HCT116 (cell line): ENCODE data around the gene PLA2G4B. TPM values are rescaled to one million over a fixed set of nuclear protein-coding genes. Genes with fewer than 3 reads are reported as not detected.

Experiments used
- ATAC-seq: fragments of 200-7000 bp; cut with Tn5 transposase; 2 replicates; pipeline ENCODE4 v1.9.1; 2020; ENCODE audit warnings: mild to moderate bottlenecking, moderate library complexity
- BruUV-seq: library from RNA; stranded (reverse); fragments of 400-500 nt; replicated peaks from 2 replicates; lab custom pipeline; 2021; lab: Mats Ljungman, UMichigan
- CTCF ChIA-PET: fragments of 300-600 bp; sonication (Branson Sonifier 250); formaldehyde crosslinking; loops from one replicate; lab custom pipeline; 2021; ENCODE audit warnings: antibody characterized with exemption; lab: Charles Lee
- POLR2A ChIA-PET: fragments of 300-600, 350-600 bp; sonication (Branson Sonifier 250); formaldehyde crosslinking; loops from one replicate; lab custom pipeline; 2021; ENCODE audit warnings: antibody characterized with exemption; lab: Charles Lee
- RAD21 ChIA-PET, 2 experiments: fragments of 300-600 bp; sonication (Branson Sonifier 250); formaldehyde crosslinking; loops; one replicate each; lab custom pipeline; 2023; ENCODE audit warnings: low total read pairs in 2 of 2; ENCODE audit not compliant: uncharacterized antibody in 2 of 2, unreplicated experiment in 2 of 2, low non-redundant PET in 1 of 2; lab: Charles Lee
- DNase-seq: peaks from one replicate; pipeline ENCODE4 v3.0.0-alpha.2; 2010; ENCODE audit warnings: low read depth, low spot score
- H2AFZ ChIP-seq: fragments of 200-600 bp; shearing (Covaris generic), sonication (generic); 2 replicates; pipeline ENCODE4 v1.6.1; 2017; ENCODE audit warnings: low read depth, mixed run types, mixed read lengths, antibody characterized with exemption, low read length; ENCODE audit not compliant: poor library complexity, severe bottlenecking
- H3K27ac ChIP-seq: 2 replicates; pipeline ENCODE4 v1.5.1; 2012; ENCODE audit warnings: low read depth, low read length
- H3K27me3 ChIP-seq: fragments of 200-600 bp; sonication (generic); 2 replicates; pipeline ENCODE4 v1.6.1; 2016; ENCODE audit warnings: mixed run types, low read length, mixed read lengths; ENCODE audit not compliant: insufficient read depth
- H3K36me3 ChIP-seq, 2 experiments: fragments of 200-500 bp in 1 of 2; fragments of 200-600 bp in 1 of 2; sonication (Bioruptor generic) in 1 of 2; sonication (generic) in 1 of 2; 2 replicates each; pipeline versions ENCODE4 v1.5.1 to v1.6.1; 2014 to 2016; ENCODE audit warnings: low read length in 2 of 2, inconsistent platforms in 1 of 2, mixed read lengths in 1 of 2, mixed run types in 1 of 2; ENCODE audit not compliant: insufficient read depth in 2 of 2, control insufficient read depth in 1 of 2
- H3K4me1 ChIP-seq, 2 experiments: fragments of 200-600 bp in 1 of 2; sonication (generic) in 1 of 2; 2 replicates each; pipeline versions ENCODE4 v1.5.1 to v1.6.1; 2012 to 2017; ENCODE audit warnings: low read length in 2 of 2, inconsistent platforms in 1 of 2, mild to moderate bottlenecking in 1 of 2, mixed read lengths in 1 of 2, mixed run types in 1 of 2, moderate library complexity in 1 of 2; ENCODE audit not compliant: insufficient read depth in 2 of 2, control insufficient read depth in 1 of 2
- H3K4me2 ChIP-seq: fragments of 200-600 bp; sonication (generic); 2 replicates; pipeline ENCODE4 v1.6.1; 2017; ENCODE audit warnings: mixed run types, low read length, mixed read lengths
- H3K4me3 ChIP-seq, 2 experiments: fragments of 200-600 bp in 1 of 2; sonication (generic) in 1 of 2; replicated peaks in 1 of 2; 2 replicates each; pipeline ENCODE4 v1.5.1; 2011 to 2016; ENCODE audit warnings: low read length in 2 of 2, control low read depth in 1 of 2, low read depth in 1 of 2, mild to moderate bottlenecking in 1 of 2, mixed read lengths in 1 of 2, mixed run types in 1 of 2
- H3K79me2 ChIP-seq: fragments of 200-600 bp; sonication (generic); 2 replicates; pipeline ENCODE4 v1.6.1; 2017; ENCODE audit warnings: mild to moderate bottlenecking, mixed run types, low read length, moderate library complexity, mixed read lengths; ENCODE audit not compliant: insufficient read depth
- H3K9ac ChIP-seq: fragments of 200-600 bp; sonication (generic); 2 replicates; pipeline ENCODE4 v1.6.1; 2016; ENCODE audit warnings: low read length, mixed read lengths
- H3K9me2 ChIP-seq: fragments of 200-600 bp; sonication (generic), shearing (Covaris generic); 2 replicates; pipeline ENCODE4 v1.6.1; 2017; ENCODE audit warnings: mixed run types, mild to moderate bottlenecking, moderate library complexity; ENCODE audit not compliant: insufficient read depth
- H3K9me3 ChIP-seq, 2 experiments: fragments of 200-500 bp in 1 of 2; fragments of 200-600 bp in 1 of 2; sonication (Bioruptor generic) in 1 of 2; sonication (generic) in 1 of 2; 2 replicates each; pipeline ENCODE4 v1.6.1; 2014 to 2017; ENCODE audit warnings: low read length in 2 of 2, mixed read lengths in 2 of 2, inconsistent platforms in 1 of 2, low read depth in 1 of 2, mild to moderate bottlenecking in 1 of 2, mixed run types in 1 of 2, moderate library complexity in 1 of 2; ENCODE audit not compliant: control insufficient read depth in 1 of 2, insufficient read depth in 1 of 2
- H4K20me1 ChIP-seq: fragments of 200-600 bp; sonication (generic), shearing (Covaris generic); 2 replicates; pipeline ENCODE4 v1.6.1; 2017; ENCODE audit warnings: mixed run types, mild to moderate bottlenecking, moderate library complexity; ENCODE audit not compliant: insufficient read depth
- CTCF ChIP-seq, 3 experiments: fragments of 200-600 bp in 1 of 3; sonication (generic) in 1 of 3; IDR thresholded peaks in 2 of 3; conservative IDR thresholded peaks in 1 of 3; 2 replicates each; pipeline ENCODE4 v1.5.1; 2012 to 2017; ENCODE audit warnings: low read depth in 2 of 3, low read length in 2 of 3, antibody characterized with exemption in 1 of 3, borderline replicate concordance in 1 of 3, control low read depth in 1 of 3, mild to moderate bottlenecking in 1 of 3, mixed read lengths in 1 of 3, mixed run types in 1 of 3, moderate library complexity in 1 of 3; ENCODE audit not compliant: insufficient read depth in 1 of 3
- EGR1 ChIP-seq: IDR thresholded peaks from 2 replicates; pipeline ENCODE4 v1.6.1; 2012; ENCODE audit warnings: low read depth
- EZH2 ChIP-seq: fragments of 200-600 bp; sonication (generic); IDR thresholded peaks from 2 replicates; pipeline ENCODE4 v1.6.1; 2017; ENCODE audit warnings: antibody characterized with exemption, mixed run types
- EZH2phosphoT487 ChIP-seq: fragments of 200-600 bp; IDR thresholded peaks from 2 replicates; pipeline ENCODE4 v1.6.1; 2018; ENCODE audit warnings: antibody characterized with exemption, borderline replicate concordance
- FOSL1 ChIP-seq: IDR thresholded peaks from 2 replicates; pipeline ENCODE4 v1.6.1; 2012; ENCODE audit warnings: low read depth
- POLR2A ChIP-seq: IDR thresholded peaks from 2 replicates; pipeline ENCODE4 v1.7.0; 2011; ENCODE audit warnings: borderline replicate concordance; ENCODE audit not compliant: insufficient read depth, insufficient read length; ENCODE audit errors: extremely low read depth
- POLR2AphosphoS5 ChIP-seq: IDR thresholded peaks from 2 replicates; pipeline ENCODE4 v1.6.1; 2011; ENCODE audit warnings: mild to moderate bottlenecking, low read depth, low read length, moderate library complexity
- RAD21 ChIP-seq: IDR thresholded peaks from 2 replicates; pipeline ENCODE4 v1.6.1; 2012; ENCODE audit warnings: low read depth, mild to moderate bottlenecking
- REST ChIP-seq: IDR thresholded peaks from 2 replicates; pipeline ENCODE4 v1.6.1; 2012; ENCODE audit warnings: low read depth
- SP1 ChIP-seq: IDR thresholded peaks from 2 replicates; pipeline ENCODE4 v1.6.1; 2012; ENCODE audit warnings: low read depth
- SRF ChIP-seq: IDR thresholded peaks from 2 replicates; pipeline ENCODE4 v1.6.1; 2012; ENCODE audit warnings: low read depth
- TCF7L2 ChIP-seq: IDR thresholded peaks from 2 replicates; pipeline ENCODE4 v1.7.0; 2011; ENCODE audit warnings: borderline replicate concordance, inconsistent platforms; ENCODE audit not compliant: insufficient read depth, insufficient read length; ENCODE audit errors: extremely low read depth
- ZNF274 ChIP-seq: fragments of 200-500 bp; sonication (Bioruptor generic); IDR thresholded peaks from 2 replicates; pipeline ENCODE4 v1.6.1; 2014; ENCODE audit warnings: mild to moderate bottlenecking, low read depth, low read length, inconsistent platforms
- intact Hi-C: fragments of 100-400 bp; cut with micrococcal nuclease; formaldehyde crosslinking; loops from 2 replicates; pipeline ENCODE4 v1.10.0; 2022
- total RNA-seq: library from RNA; stranded (reverse); gene quantifications from one replicate; pipeline ENCODE4 v1.2.1, GENCODE V29; 2021; ENCODE audit not compliant: unreplicated experiment

Gene PLA2G4B
- total RNA-seq, 1 experiment from 2014 or later = 4.7 TPM

DNA sequence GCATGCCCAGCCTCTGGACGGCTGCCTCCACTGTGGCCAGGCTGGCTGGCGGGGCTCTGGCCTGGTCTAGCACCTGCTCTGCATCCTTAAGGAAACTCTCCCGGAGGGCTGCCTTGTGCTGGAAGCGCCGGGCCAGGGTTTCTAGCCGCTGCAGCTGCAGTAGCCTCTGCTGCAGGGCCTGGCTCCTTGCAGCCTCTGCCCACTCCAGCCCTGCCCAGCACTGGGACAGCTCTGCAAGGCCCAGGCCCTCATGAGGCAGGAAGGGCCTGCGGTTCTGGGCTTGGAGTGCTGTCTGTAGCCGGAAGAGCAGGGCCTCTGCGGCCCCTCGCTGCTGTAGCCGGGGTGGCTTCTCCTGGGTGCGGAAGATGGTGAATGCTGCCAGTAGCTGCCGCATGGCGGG lies 47.2 kb downstream of the PLA2G4B start (continued):
- TF ChIP-seq SRF (no peak), POLR2AphosphoS5 (no peak), RAD21 (no peak), FOSL1 (no peak), CTCF (IDR thresholded peaks at IDR 0.05 in 2 of 3, conservative IDR thresholded peaks at IDR 0.05 in 1 of 3; ENCODE audit: borderline replicate concordance in 1 of 3, insufficient read depth in 1 of 3, low read depth in 2 of 3, low read length in 2 of 3) (no peak), REST (no peak)

GRCh38 chr15:41886741-41887140 lies 48.1 kb downstream of the PLA2G4B start:
- no peaks in the 10 kb centered on the region for H3K36me3 ChIP-seq
- POLR2A ChIA-PET = no interaction called here
- H3K27me3 ChIP-seq = no peaks in the 10 kb centered on the region
- H3K9ac ChIP-seq = no peak overlapping the region
- DNase-seq (no peak), ATAC-seq (no peak)
- no peak overlapping the region for H2AFZ ChIP-seq
- CTCF ChIA-PET = no interaction called here
- intact Hi-C loops = no loop called here
- BruUV-seq = no TSS peak
- H3K4me2 ChIP-seq = no peak overlapping the region
- RAD21 ChIA-PET = no interaction called here
- H3K9me3 ChIP-seq = no peaks in the 10 kb centered on the region
- no peaks in the 10 kb centered on the region for H4K20me1 ChIP-seq
- H3K79me2 ChIP-seq = no peaks in the 10 kb centered on the region
- TF ChIP-seq EZH2phosphoT487 (no peak), ZNF274 (no peak), TCF7L2 (no peak), POLR2A (no peak), SP1 (no peak), FOSL1 (no peak), EZH2 (no peak), POLR2AphosphoS5 (no peak), CTCF (IDR thresholded peaks at IDR 0.05 in 2 of 3, conservative IDR thresholded peaks at IDR 0.05 in 1 of 3; ENCODE audit: borderline replicate concordance in 1 of 3, insufficient read depth in 1 of 3, low read depth in 2 of 3, low read length in 2 of 3) (no peak), EGR1 (no peak)
- no peak overlapping the region for H3K4me3 ChIP-seq
- no peaks in the 10 kb centered on the region for H3K4me1 ChIP-seq
- H3K27ac ChIP-seq = no peak overlapping the region
- no peaks in the 10 kb centered on the region for H3K9me2 ChIP-seq
